DND-41 (cell line): ENCODE measurements around the gene MYH7B.

ENCODE experiments used
- ATAC-seq: fragments of 200-7000 bp; cut with Tn5 transposase; 3 replicates; pipeline ENCODE4 v1.9.1; 2021; ENCODE audit warnings: low read depth; ENCODE audit not compliant: insufficient read depth
- DNase-seq: peaks from one replicate; pipeline ENCODE4 v3.0.0-alpha.2; 2020
- H2AFZ ChIP-seq: 2 replicates; pipeline ENCODE4 v1.6.0; 2012; ENCODE audit warnings: low read depth, low read length
- H3K27ac ChIP-seq: 2 replicates; pipeline ENCODE4 v1.5.1; 2012; ENCODE audit warnings: low read length, inconsistent platforms
- H3K27me3 ChIP-seq: fragments of 200-600 bp; sonication (generic); 2 replicates; pipeline ENCODE4 v1.6.0; 2012; ENCODE audit warnings: low read length, mild to moderate bottlenecking, inconsistent platforms; ENCODE audit not compliant: insufficient read depth, poor library complexity
- H3K36me3 ChIP-seq: 2 replicates; pipeline ENCODE4 v1.5.1; 2012; ENCODE audit warnings: low read length, inconsistent platforms; ENCODE audit not compliant: insufficient read depth
- H3K4me1 ChIP-seq: 2 replicates; pipeline ENCODE4 v1.5.1; 2012; ENCODE audit warnings: mild to moderate bottlenecking, low read length; ENCODE audit not compliant: insufficient read depth
- H3K4me2 ChIP-seq: 2 replicates; pipeline ENCODE4 v1.6.0; 2012; ENCODE audit warnings: mild to moderate bottlenecking, moderate library complexity, low read length, inconsistent platforms; ENCODE audit not compliant: insufficient read depth
- H3K4me3 ChIP-seq, 2 experiments: fragments of 200-600 bp in 1 of 2; shearing (Covaris generic) in 1 of 2; 2 replicates each; pipeline ENCODE4 v1.5.1; 2012 to 2016; ENCODE audit warnings: inconsistent platforms in 2 of 2, low read length in 2 of 2, mild to moderate bottlenecking in 2 of 2, low read depth in 1 of 2, moderate library complexity in 1 of 2
- H3K79me2 ChIP-seq: 2 replicates; pipeline ENCODE4 v1.6.0; 2012; ENCODE audit warnings: low read length, inconsistent platforms; ENCODE audit not compliant: insufficient read depth
- H3K9ac ChIP-seq: 2 replicates; pipeline ENCODE4 v1.6.0; 2012; ENCODE audit warnings: low read depth, mild to moderate bottlenecking, inconsistent platforms, low read length, moderate library complexity
- H3K9me3 ChIP-seq: 2 replicates; pipeline ENCODE4 v1.5.1; 2012; ENCODE audit warnings: low read length, moderate library complexity, mild to moderate bottlenecking, inconsistent platforms; ENCODE audit not compliant: insufficient read depth, severe bottlenecking
- H4K20me1 ChIP-seq: 2 replicates; pipeline ENCODE4 v1.6.0; 2012; ENCODE audit warnings: low read length; ENCODE audit not compliant: insufficient read depth
- CTCF ChIP-seq: IDR thresholded peaks from 2 replicates; pipeline ENCODE4 v1.5.1; 2012; ENCODE audit warnings: borderline replicate concordance, low read length, moderate library complexity, mild to moderate bottlenecking; ENCODE audit not compliant: poor library complexity, severe bottlenecking; ENCODE audit errors: extremely low read depth
- EZH2 ChIP-seq: IDR thresholded peaks from 3 replicates; pipeline ENCODE4 v1.6.1; 2012; ENCODE audit warnings: borderline replicate concordance, low read depth, mild to moderate bottlenecking, moderate library complexity, low read length, inconsistent platforms; ENCODE audit not compliant: severe bottlenecking

The MYH7B gene

GRCh38 chr20:34956041-34956458 is 382 bp downstream of the MYH7B start:
- Histone ChIP-seq H4K20me1 (no peaks in the 10 kb centered on the region), H3K27ac (peak overlapping the region; percentile 88), H3K4me1 (peaks cover 23% of the 10 kb centered on the region), H3K4me2 (peak overlapping the region; percentile 80), H3K9me3 (no peaks in the 10 kb centered on the region), H3K4me3 (peak overlapping the region; percentile 69 to 79), H3K9ac (peak overlapping the region; percentile 76), H3K36me3 (peaks cover 10% of the 10 kb centered on the region), H3K27me3 (no peaks in the 10 kb centered on the region), H3K79me2 (peaks cover 8% of the 10 kb centered on the region; the same call in 1 of the 2 replicates), H2AFZ (peak overlapping the region; percentile 94)
- no peak for ATAC-seq
- TF ChIP-seq EZH2: no peak
- TF ChIP-seq CTCF: no peak
- no peak for DNase-seq

- DNase-seq: no peak
- Histone ChIP-seq H2AFZ (peak overlapping the region; percentile 94), H3K9ac (no peak overlapping the region), H3K4me3 (no peak overlapping the region), H4K20me1 (no peaks in the 10 kb centered on the region), H3K79me2 (peaks cover 8% of the 10 kb centered on the region; the same call in 1 of the 2 replicates), H3K27ac (no peak overlapping the region), H3K4me2 (peak overlapping the region; percentile 80), H3K36me3 (peaks cover 2% of the 10 kb centered on the region), H3K9me3 (no peaks in the 10 kb centered on the region), H3K27me3 (no peaks in the 10 kb centered on the region), H3K4me1 (peaks cover 23% of the 10 kb centered on the region)
- no peak for ATAC-seq
- no peak for TF ChIP-seq EZH2
Measured at GRCh38 chr20:34956751-34957472, 1.2 kb downstream of the MYH7B start.

GRCh38 chr20:34964486-34964885 is 8.8 kb downstream of the MYH7B start:
- H3K36me3 ChIP-seq: no peaks in the 10 kb centered on the region
- H3K79me2 ChIP-seq: no peaks in the 10 kb centered on the region
- no peak for ATAC-seq
- H3K4me1 ChIP-seq: no peaks in the 10 kb centered on the region
- H3K4me2 ChIP-seq: no peak overlapping the region
- no peaks in the 10 kb centered on the region for H4K20me1 ChIP-seq
- no peaks in the 10 kb centered on the region for H3K9me3 ChIP-seq
- no peak overlapping the region for H3K27ac ChIP-seq
- H3K4me3 ChIP-seq: no peak overlapping the region
- H3K9ac ChIP-seq: no peak overlapping the region
- H2AFZ ChIP-seq: no peak overlapping the region
- no peak for DNase-seq
- H3K27me3 ChIP-seq: no peaks in the 10 kb centered on the region
- TF ChIP-seq EZH2 (no peak), CTCF (no peak)

GRCh38 chr20:34965051-34965450 is 9.4 kb downstream of the MYH7B start:
- Histone ChIP-seq H3K27me3 (no peaks in the 10 kb centered on the region), H3K9ac (no peak overlapping the region), H3K27ac (no peak overlapping the region), H3K4me3 (no peak overlapping the region), H4K20me1 (no peaks in the 10 kb centered on the region), H3K79me2 (no peaks in the 10 kb centered on the region), H2AFZ (no peak overlapping the region), H3K9me3 (no peaks in the 10 kb centered on the region), H3K4me1 (no peaks in the 10 kb centered on the region), H3K36me3 (no peaks in the 10 kb centered on the region), H3K4me2 (no peak overlapping the region)
- DNase-seq (no peak), ATAC-seq (no peak)
- TF ChIP-seq EZH2 (no peak), CTCF (no peak)
